HG02678 (cell line): ENCODE measurements around the gene CMIP.

Experiments used
- ATAC-seq: cut with Tn5 transposase; IDR thresholded peaks from one replicate; pipeline ENCODE4 v1.9.1; 2021; ENCODE audit warnings: mild to moderate bottlenecking, moderate library complexity; ENCODE audit not compliant: unreplicated experiment

CMIP gene

GRCh38 chr16:81546781-81547180, 102.2 kb downstream of the CMIP start:
- ATAC-seq, result no peak

- ATAC-seq, result no peak
Measured at GRCh38 chr16:81547194-81547938, 102.8 kb downstream of the CMIP start.

- no peak for ATAC-seq
Measured at GRCh38 chr16:81547939-81548216, 103.3 kb downstream of the CMIP start.

GRCh38 chr16:81548551-81548875, 103.9 kb downstream of the CMIP start:
- no peak for ATAC-seq

GRCh38 chr16:81548876-81549546, 104.4 kb downstream of the CMIP start:
- no peak for ATAC-seq

GRCh38 chr16:81549547-81550431, 105.2 kb downstream of the CMIP start:
- ATAC-seq, result no peak

GRCh38 chr16:81550432-81550808, 105.8 kb downstream of the CMIP start:
- ATAC-seq, result no peak

- ATAC-seq, result no peak
Measured at GRCh38 chr16:81551151-81551808, 106.7 kb downstream of the CMIP start.

GRCh38 chr16:81551821-81552304, 107.3 kb downstream of the CMIP start:
- ATAC-seq, result no peak

GRCh38 chr16:81552743-81553079, 108.1 kb downstream of the CMIP start:
- no peak for ATAC-seq

GRCh38 chr16:81553080-81553813, 108.6 kb downstream of the CMIP start:
- ATAC-seq, result no peak

- ATAC-seq, result no peak
Measured at GRCh38 chr16:81553814-81554675, 109.4 kb downstream of the CMIP start.

GRCh38 chr16:81554979-81555378, 110.4 kb downstream of the CMIP start:
- no peak for ATAC-seq

- no peak for ATAC-seq
Measured at GRCh38 chr16:81555660-81556059, 111.1 kb downstream of the CMIP start.

- ATAC-seq, result no peak
Measured at GRCh38 chr16:81556715-81557284, 112.2 kb downstream of the CMIP start.

GRCh38 chr16:81558077-81558443, 113.5 kb downstream of the CMIP start:
- no peak for ATAC-seq

GRCh38 chr16:81558444-81559175, 114.0 kb downstream of the CMIP start:
- ATAC-seq, result no peak

GRCh38 chr16:81560979-81561657, 116.5 kb downstream of the CMIP start:
- ATAC-seq, result no peak
